K562 (cell line): ENCODE results near the gene DPY30. TPM values are rescaled to one million over a fixed set of nuclear protein-coding genes. Genes with fewer than 3 reads are reported as not detected.

ENCODE experiments used
- BCLAF1 ChIP-seq, 2 experiments: fragments of 450-650 bp in 1 of 2; IDR thresholded peaks; 2 replicates each; pipeline ENCODE4 v1.6.1; 2011 to 2017; ENCODE audit warnings: low read depth in 2 of 2, antibody characterized with exemption in 1 of 2, borderline replicate concordance in 1 of 2, low read length in 1 of 2, mild to moderate bottlenecking in 1 of 2, mixed read lengths in 1 of 2; ENCODE audit not compliant: control insufficient read depth in 1 of 2
- ETS1 ChIP-seq: conservative IDR thresholded peaks from 2 replicates; pipeline ENCODE4 v1.6.1; 2011; ENCODE audit warnings: low read depth, mild to moderate bottlenecking, low read length; ENCODE audit not compliant: control insufficient read depth
- HOXB6 ChIP-seq: fragments of 250-450 bp; sonication (Bioruptor Pico); IDR thresholded peaks from 2 replicates; pipeline ENCODE4 v1.5.1; 2022; ENCODE audit warnings: mild to moderate bottlenecking, borderline replicate concordance
- MTF1 ChIP-seq: fragments of 250-450 bp; sonication (Bioruptor Pico); IDR thresholded peaks from 2 replicates; pipeline ENCODE4 v1.9.0; 2021; ENCODE audit warnings: moderate library complexity, mild to moderate bottlenecking, inconsistent platforms, borderline replicate concordance
- NBN ChIP-seq: fragments of 450-650 bp; IDR thresholded peaks from 2 replicates; pipeline ENCODE4 v1.6.1; 2016; ENCODE audit warnings: low read depth, mild to moderate bottlenecking
- RUNX1 ChIP-seq: sonication (generic); IDR thresholded peaks from 2 replicates; pipeline ENCODE4 v1.6.1; 2016; ENCODE audit warnings: antibody characterized with exemption, low read depth
- SMARCB1 ChIP-seq: IDR thresholded peaks from 2 replicates; pipeline ENCODE4 v1.6.1; 2011; ENCODE audit warnings: improper control_type of control experiment, low read depth; ENCODE audit not compliant: insufficient read length
- SRSF7 ChIP-seq: fragments of 200-400 bp; formaldehyde crosslinking; optimal IDR thresholded peaks from 2 replicates; pipeline ENCODE3; 2017; ENCODE audit warnings: mild to moderate bottlenecking, low read depth, low read length
- XRCC3 ChIP-seq: fragments of 450-650 bp; IDR thresholded peaks from 2 replicates; pipeline ENCODE4 v1.6.1; 2017; ENCODE audit warnings: mild to moderate bottlenecking, moderate library complexity
- ZNF316 ChIP-seq: fragments of 450-650 bp; IDR thresholded peaks from 2 replicates; pipeline ENCODE4 v1.6.1; 2016
- ZNF318 ChIP-seq, 2 experiments: fragments of 450-650 bp; IDR thresholded peaks; 2 replicates each; pipeline ENCODE4 v1.6.1; 2016; ENCODE audit warnings: mild to moderate bottlenecking in 2 of 2, borderline replicate concordance in 1 of 2, low read depth in 1 of 2, moderate library complexity in 1 of 2
- ZNF347 ChIP-seq: fragments of 450-650 bp; formaldehyde crosslinking; IDR thresholded peaks from 2 replicates; pipeline ENCODE4 v1.4.0; 2020; ENCODE audit warnings: low read depth, mild to moderate bottlenecking, moderate library complexity
- polyA plus RNA-seq, 8 experiments: library from polyadenylated mRNA; depleted of rRNA in 4 of 8; stranded (reverse) in 5 of 8; unstranded in 3 of 8; fragments of >200 nt; fragmentation: Nextera tagmentation in 2 of 8; fragmentation: Illumina TruSeq in 1 of 8; extraction: Ambion mirVana in 2 of 8; extraction: Trizol in 1 of 8; gene quantifications; 2 replicates each; pipeline versions ENCODE4 v1.2.1 to v1.2.3, GENCODE V29; 2011 to 2014; ENCODE audit warnings: inconsistent platforms in 1 of 8, missing spikeins in 1 of 8
- total RNA-seq, 7 experiments: library from RNA; depleted of rRNA in 6 of 7; stranded (reverse); fragments of >200 nt in 6 of 7; fragmentation: Illumina TruSeq in 2 of 7; extraction: Trizol in 2 of 7; gene quantifications; 2 replicates each; pipeline versions ENCODE4 v1.2.1 to v1.2.3, GENCODE V29; 2011 to 2021; ENCODE audit warnings: low replicate concordance in 1 of 7

DPY30 gene
- total and polyA plus RNA-seq, 9 of the 15 experiments (the other 6 are each of a cell fraction or from before 2014, with no cell fraction given): 64.6 to 402 (median 116) TPM

- TF ChIP-seq ZNF318 (IDR thresholded peaks at IDR 0.05; ENCODE audit: borderline replicate concordance in 1 of 2, low read depth in 1 of 2): 0 out of 4 replicates have a peak, but pooled peaks of 1 of the 2 experiments have one; percentile 53
- TF ChIP-seq NBN: peak; percentile 99
- no peak for TF ChIP-seq MTF1 (CRISPR knock-in tag)
- TF ChIP-seq BCLAF1 (IDR thresholded peaks at IDR 0.05; ENCODE audit: borderline replicate concordance in 1 of 2, control insufficient read depth in 1 of 2, low read depth in 2 of 2, low read length in 1 of 2): peak; percentile 50 to 73; a peak in 2 of 4 replicates
- peak; percentile 78 for TF ChIP-seq ETS1
- no peak for TF ChIP-seq XRCC3
- TF ChIP-seq RUNX1: no peak
- TF ChIP-seq HOXB6 (CRISPR knock-in tag): no peak
- TF ChIP-seq ZNF316: no peak; the same call in 1 of the 2 replicates
- no peak for TF ChIP-seq ZNF347 (CRISPR knock-in tag)
- no peak for TF ChIP-seq SMARCB1
- no peak for TF ChIP-seq SRSF7
Measured at GRCh38 chr2:32010670-32011484, 28.7 kb downstream of the DPY30 start, which contains the start of gene MEMO1 (continued).
